ENCODE results near the gene WFDC9.
"Not testable (repeated sequence)": the region's sequence is repeated elsewhere in the genome, so short reads cannot be mapped to it uniquely, and the experiment has no call there.

Gene WFDC9

DNA sequence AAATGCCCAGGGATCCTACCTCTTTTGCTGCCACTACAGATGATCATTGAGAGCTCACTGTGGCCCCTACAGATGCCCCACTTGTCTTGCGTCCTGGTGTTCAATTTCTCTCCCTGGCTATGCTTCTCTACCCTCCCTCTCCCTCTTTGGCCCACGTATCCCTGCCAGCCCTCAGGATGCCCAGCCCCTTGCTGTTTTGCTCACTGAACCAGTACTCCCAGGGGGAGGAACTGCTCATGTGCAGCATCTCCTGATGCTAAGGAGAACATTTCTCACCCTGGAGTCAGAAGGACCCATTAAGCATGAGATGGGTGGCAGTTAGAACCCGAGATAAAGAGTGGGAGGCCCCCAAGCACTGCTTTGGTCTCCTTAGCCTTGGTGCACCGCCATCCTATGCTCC, at the start of gene WFDC9:
Gene WFDC9 (minus strand): TSS at position 101 of the 400 bp plus-strand sequence. CDS start 21,103 bp downstream, outside the sequence.
- DNase-seq (ENCODE audit: low spot score), result no peak

DNA sequence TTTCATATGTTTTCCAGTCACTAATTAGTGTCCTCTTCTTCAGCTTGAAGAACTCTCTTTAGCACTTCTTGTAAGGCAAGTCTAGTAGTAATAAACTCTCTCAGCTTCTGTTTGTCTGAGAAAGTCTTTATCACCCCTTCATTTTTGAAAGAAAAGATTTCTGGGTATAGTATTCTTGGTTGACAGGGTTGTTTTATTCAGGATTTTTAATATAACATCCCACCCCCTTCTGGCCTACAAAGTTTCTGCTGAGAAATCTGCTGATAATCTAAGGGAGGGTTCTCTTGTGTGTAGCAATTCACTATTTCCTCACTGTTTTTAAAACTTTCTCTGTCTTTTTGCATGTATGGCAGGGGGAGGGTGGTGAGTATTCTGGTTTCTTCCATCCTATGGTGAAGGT, 48.6 kb upstream of the WFDC9 start:
- no peak for DNase-seq (ENCODE audit: low spot score)

DNA sequence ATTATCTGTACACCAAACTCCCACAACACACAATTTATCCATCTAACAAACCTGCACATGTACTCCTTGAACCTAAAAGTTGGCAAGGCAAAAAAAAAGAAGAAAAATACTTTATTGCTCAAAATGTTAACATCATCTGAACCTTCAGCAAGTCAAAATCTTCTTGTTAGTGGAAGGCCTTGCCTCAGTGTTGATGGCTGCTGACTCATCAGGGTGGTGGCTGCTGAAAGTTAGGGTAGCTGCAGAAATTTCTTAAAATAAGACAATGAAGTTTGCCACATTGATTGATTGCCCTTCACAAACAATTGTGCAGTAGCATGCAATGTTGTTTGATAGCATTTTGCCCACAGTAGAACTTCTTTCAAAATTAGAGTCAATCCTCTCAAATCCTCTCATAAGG, 41.7 kb upstream of the WFDC9 start:
- no peak for DNase-seq (ENCODE audit: low spot score)

- DNase-seq (ENCODE audit: low spot score), result no peak
Observed at GRCh38 chr20:45670139-45670538, 39.1 kb upstream of the WFDC9 start, which contains the start of gene WFDC11. WFDC11 (minus strand) TSS chr20:45670239; CDS start chr20:45650600, 19,639 bp downstream.

- DNase-seq (ENCODE audit: low spot score), result not testable (repeated sequence)
Observed at GRCh38 chr20:45657038-45657437, 26.0 kb upstream of the WFDC9 start.

GRCh38 chr20:45651726-45652125, 20.6 kb upstream of the WFDC9 start:
- DNase-seq (ENCODE audit: low spot score), result not testable (repeated sequence)

DNA sequence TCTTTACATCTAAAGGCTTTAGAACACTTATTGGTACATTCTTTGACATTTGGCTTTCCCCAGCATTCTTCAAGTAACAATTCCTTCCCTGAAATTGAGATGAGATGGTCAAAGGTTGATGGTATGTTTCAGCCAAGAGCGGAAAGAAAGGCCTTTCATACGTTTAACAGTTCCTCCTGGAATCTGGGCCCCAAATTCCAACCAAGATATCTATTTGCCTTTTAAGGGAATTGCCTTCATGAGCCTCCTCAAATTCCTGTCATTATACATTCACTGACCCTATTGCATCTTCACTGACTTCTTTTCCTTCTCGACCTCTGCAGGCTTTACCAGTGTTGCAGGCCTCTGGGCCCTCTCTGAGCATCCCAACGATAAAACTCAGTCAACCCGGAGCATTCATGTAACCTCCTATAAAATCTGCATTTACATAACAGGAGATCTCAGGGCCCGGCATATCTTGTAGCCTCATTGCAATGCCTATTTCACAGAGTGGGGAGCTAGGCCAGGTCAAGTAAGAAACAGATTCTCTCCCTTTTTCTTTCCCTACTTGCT, 18.3 kb upstream of the WFDC9 start:
- no peak for DNase-seq (ENCODE audit: low spot score)

- no peak for DNase-seq (ENCODE audit: low spot score)
Observed at GRCh38 chr20:45647441-45648050, 16.5 kb upstream of the WFDC9 start.

DNA sequence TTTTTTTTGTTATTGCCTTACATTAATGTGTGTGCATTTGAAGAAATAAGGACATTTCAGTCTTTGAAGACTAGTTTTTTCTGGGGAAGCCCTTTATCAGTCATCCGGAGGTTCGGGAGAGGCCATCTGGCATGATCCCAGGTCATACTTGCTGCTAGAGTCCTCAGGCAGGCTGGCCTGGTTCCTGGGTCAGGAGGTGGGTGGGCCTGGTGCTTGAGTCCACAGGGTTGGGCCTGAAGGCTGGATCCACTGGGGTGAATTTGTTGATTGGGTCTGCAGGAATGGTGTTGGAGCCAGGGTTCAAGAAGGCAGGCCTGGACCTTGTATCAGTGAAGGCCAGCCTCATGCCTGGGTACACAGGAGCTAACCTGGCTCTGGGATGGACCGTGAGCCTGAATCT, 15.8 kb upstream of the WFDC9 start:
- no peak for DNase-seq (ENCODE audit: low spot score)

DNA sequence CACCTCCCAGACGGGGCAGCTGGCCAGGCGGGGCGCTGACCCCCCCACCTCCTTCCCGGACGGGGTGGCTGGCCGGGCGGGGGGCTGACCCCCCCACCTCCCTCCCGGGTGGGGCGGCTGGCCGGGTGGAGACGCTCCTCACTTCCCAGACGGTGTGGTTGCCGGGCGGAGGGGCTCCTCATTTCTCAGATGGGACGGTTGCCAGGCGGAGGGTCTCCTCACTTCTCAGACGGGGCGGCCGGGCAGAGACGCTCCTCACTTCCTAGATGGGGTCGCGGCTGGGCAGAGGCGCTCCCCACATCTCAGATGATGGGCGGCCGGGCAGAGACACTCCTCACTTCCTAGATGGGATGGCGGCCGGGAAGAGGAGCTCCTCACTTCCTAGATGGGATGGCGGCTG, 14.8 kb upstream of the WFDC9 start:
- DNase-seq (ENCODE audit: low spot score), result not testable (repeated sequence)

- DNase-seq (ENCODE audit: low spot score), result not testable (repeated sequence)
Observed at GRCh38 chr20:45641076-45641475, 10.0 kb upstream of the WFDC9 start.

DNA sequence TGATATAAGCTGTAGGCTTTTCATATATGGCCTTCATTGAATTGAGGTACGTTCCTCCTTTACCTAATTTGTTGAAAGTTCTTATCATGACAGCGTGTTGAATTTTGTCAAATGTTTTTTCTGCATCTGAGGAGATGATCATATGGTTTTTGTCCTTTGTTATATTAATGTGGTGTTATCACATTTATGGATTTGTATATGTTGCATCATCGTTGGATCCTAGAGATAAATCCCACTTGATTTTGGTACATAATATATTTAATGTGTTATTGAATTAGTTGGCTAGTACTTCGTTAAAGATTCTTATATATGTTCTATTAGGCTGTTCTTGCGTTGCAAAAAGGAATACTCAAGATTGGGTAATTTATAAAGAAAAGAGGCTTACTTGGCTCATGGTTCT, 8.6 kb upstream of the WFDC9 start:
- DNase-seq (ENCODE audit: low spot score), result no peak

GRCh38 chr20:45636513-45636912, 5.4 kb upstream of the WFDC9 start:
- no peak for DNase-seq (ENCODE audit: low spot score)

- no peak for DNase-seq (ENCODE audit: low spot score)
Observed at GRCh38 chr20:45630371-45630770, 713 bp downstream of the WFDC9 start.

GRCh38 chr20:45629496-45630100, 1.5 kb downstream of the WFDC9 start, which contains the start of gene WFDC10A:
WFDC10A (plus strand) TSS chr20:45629739; CDS start chr20:45629814, 75 bp downstream.
- DNase-seq (ENCODE audit: low spot score), result peak; percentile 84

DNA sequence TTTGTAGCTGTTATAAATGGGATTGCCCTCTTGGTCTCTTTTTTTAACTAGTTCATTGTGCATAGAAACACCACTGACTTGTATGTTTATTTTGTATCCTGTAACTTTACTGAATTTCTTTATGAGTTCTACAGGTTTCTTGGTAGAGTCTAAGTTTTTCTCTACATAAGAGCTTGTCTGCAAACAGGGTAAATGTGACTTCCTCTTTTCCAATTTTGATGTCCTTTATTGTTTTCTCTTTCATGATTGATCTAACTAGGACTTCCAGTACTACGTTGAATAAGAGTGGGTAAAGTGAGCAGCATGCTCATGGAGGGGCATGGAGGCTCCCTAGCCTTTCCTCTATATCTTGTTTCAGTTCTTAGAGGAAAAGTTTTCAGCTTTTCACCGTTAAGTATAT, 4.5 kb downstream of the WFDC9 start:
- no peak for DNase-seq (ENCODE audit: low spot score)

- no peak for DNase-seq (ENCODE audit: low spot score)
Observed at GRCh38 chr20:45621593-45621992, 9.5 kb downstream of the WFDC9 start.

GRCh38 chr20:45617591-45617990, 13.5 kb downstream of the WFDC9 start:
- DNase-seq (ENCODE audit: low spot score), result no peak

GRCh38 chr20:45612314-45612713, 18.8 kb downstream of the WFDC9 start:
- no peak for DNase-seq (ENCODE audit: low spot score)

- peak; percentile 47 for DNase-seq (ENCODE audit: low spot score)
Observed at GRCh38 chr20:45611054-45611453, 20.0 kb downstream of the WFDC9 start.

DNA sequence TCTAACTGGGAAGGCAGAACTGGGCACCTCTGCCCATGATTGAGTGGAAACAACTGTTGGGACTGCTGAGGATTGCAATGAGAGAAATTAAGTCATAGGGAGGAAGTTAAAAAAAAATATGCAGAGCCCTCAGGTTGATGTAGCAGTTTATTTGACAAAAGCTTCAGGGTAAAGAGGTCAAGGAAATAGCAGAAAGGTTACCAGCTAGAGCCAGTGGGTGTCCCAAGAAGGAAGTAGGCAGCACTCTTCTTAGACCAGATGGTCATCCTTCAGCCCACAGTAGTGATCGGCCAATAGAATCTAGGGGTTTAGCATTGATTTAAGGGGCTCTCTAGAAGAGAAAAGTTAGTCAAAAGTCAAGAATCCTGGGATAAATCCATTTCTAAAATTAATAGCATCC, 23.3 kb downstream of the WFDC9 start:
- no peak for DNase-seq (ENCODE audit: low spot score)

GRCh38 chr20:45595235-45595634, 35.8 kb downstream of the WFDC9 start:
- no peak for DNase-seq (ENCODE audit: low spot score)

GRCh38 chr20:45593498-45593897, 37.6 kb downstream of the WFDC9 start:
- no peak for DNase-seq (ENCODE audit: low spot score)
